Adrenal gland (tissue), 5 donors: ENCODE results near the gene FARS2.

ENCODE experiments used
- CTCF ChIP-seq, 6 experiments: fragments of 450-650 bp in 4 of 6; fragments of 200-600 bp in 2 of 6; sonication (generic) in 1 of 6; IDR thresholded peaks; 1 replicate in 5 of 6; 2 replicates in 1 of 6; pipeline versions ENCODE4 v1.5.1 to v1.8.0; 2016 to 2021; ENCODE audit warnings: antibody characterized with exemption in 6 of 6, mild to moderate bottlenecking in 2 of 6, moderate library complexity in 1 of 6
- POLR2A ChIP-seq, 2 donors: fragments of 450-650 bp; IDR thresholded peaks; one replicate each; pipeline ENCODE4 v1.6.1; 2017; ENCODE audit warnings: antibody characterized with exemption in 2 of 2, mild to moderate bottlenecking in 2 of 2, moderate library complexity in 1 of 2
- donor health status: DM: no; HTN: no; CAD: no.

DNA sequence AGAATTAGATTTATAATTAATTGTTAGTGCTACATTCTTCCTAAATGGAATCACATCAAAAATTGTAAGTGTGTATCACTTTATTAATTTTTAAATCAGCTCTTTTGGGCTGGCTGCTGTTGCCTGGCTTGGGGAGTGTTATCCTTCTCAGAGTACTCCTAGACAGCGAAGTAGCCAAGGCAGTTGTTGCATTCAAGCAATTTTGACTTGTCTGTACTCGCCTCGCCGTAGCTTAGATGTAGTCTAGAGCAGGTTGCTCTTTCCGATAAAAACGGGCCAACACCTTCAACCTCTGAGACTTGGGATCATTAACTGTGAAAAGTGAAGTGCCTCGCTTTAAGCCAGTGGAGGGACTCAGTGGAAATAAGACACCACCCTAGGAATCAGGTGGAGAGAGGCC lies 151.3 kb downstream of the FARS2 start:
- TF ChIP-seq CTCF (IDR thresholded peaks at IDR 0.05) (no peak), POLR2A (IDR thresholded peaks at IDR 0.05) (no peak)
